Activated CD8-positive, alpha-beta T cell treated with anti-CD3 and anti-CD28 coated beads for 36 hours (primary cell): ENCODE measurements around the gene SUCLG2. TPM values are rescaled to one million over a fixed set of nuclear protein-coding genes. Genes with fewer than 3 reads are reported as not detected.

Experiments used
- ATAC-seq: fragments of 200-7000 bp; cut with Tn5 transposase; one replicate; pipeline ENCODE4 v1.10.0; 2021; ENCODE audit warnings: mild to moderate bottlenecking, moderate library complexity
- CTCF ChIA-PET: fragments of 350-600 bp; sonication (Branson Sonifier 250); formaldehyde crosslinking; loops from one replicate; lab custom pipeline; 2021; ENCODE audit warnings: antibody characterized with exemption; lab: Charles Lee
- POLR2A ChIA-PET: fragments of 350-600 bp; sonication (Branson Sonifier 250); formaldehyde crosslinking; loops from one replicate; lab custom pipeline; 2021; ENCODE audit warnings: antibody characterized with exemption; lab: Charles Lee
- DNase-seq: peaks from one replicate; pipeline ENCODE4 v3.0.0-alpha.2; 2020
- H3K27ac Mint-ChIP-seq: one replicate; pipeline ENCODE4 v1.8.0; 2021; ENCODE audit warnings: mild to moderate bottlenecking, mixed read lengths
- H3K27me3 Mint-ChIP-seq: one replicate; pipeline ENCODE4 v1.8.0; 2021; ENCODE audit warnings: mixed read lengths
- H3K36me3 Mint-ChIP-seq: one replicate; pipeline ENCODE4 v1.8.0; 2021; ENCODE audit warnings: low read depth, mixed read lengths
- H3K4me1 Mint-ChIP-seq: one replicate; pipeline ENCODE4 v1.8.0; 2021; ENCODE audit warnings: low read depth, mixed read lengths
- H3K4me3 Mint-ChIP-seq: one replicate; pipeline ENCODE4 v1.8.0; 2021; ENCODE audit warnings: mild to moderate bottlenecking, moderate library complexity, mixed read lengths
- H3K9me3 Mint-ChIP-seq: one replicate; pipeline ENCODE4 v1.8.0; 2021; ENCODE audit warnings: mixed read lengths
- intact Hi-C: fragments of 100-400 bp; cut with micrococcal nuclease; formaldehyde crosslinking; loops from one replicate; pipeline ENCODE4 v1.10.0; 2022
- total RNA-seq, 2 experiments: library from RNA; stranded (reverse); gene quantifications; one replicate each; pipeline ENCODE4 v1.2.3, GENCODE V29; 2021
- TF ChIP-seq, protein P1 (sequence below): fragments of 200-600 bp; IDR thresholded peaks from one replicate; pipeline ENCODE4 v1.8.0; 2022; ENCODE audit warnings: antibody characterized with exemption, mild to moderate bottlenecking

SUCLG2 gene
- total RNA-seq, 2 experiments from 2014 or later: 61.3 to 65.5 TPM

DNA sequence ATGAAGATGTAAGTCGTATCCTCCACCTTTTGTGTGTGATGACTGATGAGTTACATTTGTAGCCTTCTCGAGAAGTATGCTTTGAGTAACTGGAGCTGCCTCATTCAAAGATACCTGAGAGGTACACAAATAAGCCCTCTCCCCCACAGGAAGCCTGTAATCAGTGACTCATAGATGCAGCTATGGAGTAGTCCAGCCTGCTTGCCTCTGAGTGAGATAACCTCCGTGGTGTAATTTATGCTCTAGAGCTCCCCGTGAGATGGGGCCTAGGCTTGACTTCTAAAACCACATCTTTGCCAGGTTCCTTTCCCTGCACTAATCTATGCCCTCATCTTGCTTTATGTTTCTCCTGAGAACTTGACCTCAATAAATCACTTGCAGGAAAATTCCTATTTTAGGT lies 291.7 kb downstream of the SUCLG2 start:
- no peaks in the 10 kb centered on the region for H3K36me3 Mint-ChIP-seq
- CTCF ChIA-PET: interaction anchor here (0.8 to 1.5 kb wide), 5 partner anchors 11 to 427 kb away, joined by 3 to 6 read pairs (median 3); no protein-coding TSS in a partner anchor
- peaks cover 28% of the 10 kb centered on the region for H3K4me1 Mint-ChIP-seq
- H3K27ac Mint-ChIP-seq: no peak overlapping the region
- intact Hi-C loops: loop anchor here (5.0 kb wide), 1 partner anchor 250 kb away; no protein-coding TSS in a partner anchor
- DNase-seq (peak; percentile 43), ATAC-seq (peak; percentile 90)
- H3K27me3 Mint-ChIP-seq: no peaks in the 10 kb centered on the region
- TF ChIP-seq, protein P1, sequence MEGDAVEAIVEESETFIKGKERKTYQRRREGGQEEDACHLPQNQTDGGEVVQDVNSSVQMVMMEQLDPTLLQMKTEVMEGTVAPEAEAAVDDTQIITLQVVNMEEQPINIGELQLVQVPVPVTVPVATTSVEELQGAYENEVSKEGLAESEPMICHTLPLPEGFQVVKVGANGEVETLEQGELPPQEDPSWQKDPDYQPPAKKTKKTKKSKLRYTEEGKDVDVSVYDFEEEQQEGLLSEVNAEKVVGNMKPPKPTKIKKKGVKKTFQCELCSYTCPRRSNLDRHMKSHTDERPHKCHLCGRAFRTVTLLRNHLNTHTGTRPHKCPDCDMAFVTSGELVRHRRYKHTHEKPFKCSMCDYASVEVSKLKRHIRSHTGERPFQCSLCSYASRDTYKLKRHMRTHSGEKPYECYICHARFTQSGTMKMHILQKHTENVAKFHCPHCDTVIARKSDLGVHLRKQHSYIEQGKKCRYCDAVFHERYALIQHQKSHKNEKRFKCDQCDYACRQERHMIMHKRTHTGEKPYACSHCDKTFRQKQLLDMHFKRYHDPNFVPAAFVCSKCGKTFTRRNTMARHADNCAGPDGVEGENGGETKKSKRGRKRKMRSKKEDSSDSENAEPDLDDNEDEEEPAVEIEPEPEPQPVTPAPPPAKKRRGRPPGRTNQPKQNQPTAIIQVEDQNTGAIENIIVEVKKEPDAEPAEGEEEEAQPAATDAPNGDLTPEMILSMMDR: no peak
- H3K9me3 Mint-ChIP-seq: peaks cover 2% of the 10 kb centered on the region
- POLR2A ChIA-PET: interaction anchor here (1.4 kb wide), 1 partner anchor 12 kb away, joined by 3 read pairs; no protein-coding TSS in a partner anchor
- H3K4me3 Mint-ChIP-seq: no peak overlapping the region

DNA sequence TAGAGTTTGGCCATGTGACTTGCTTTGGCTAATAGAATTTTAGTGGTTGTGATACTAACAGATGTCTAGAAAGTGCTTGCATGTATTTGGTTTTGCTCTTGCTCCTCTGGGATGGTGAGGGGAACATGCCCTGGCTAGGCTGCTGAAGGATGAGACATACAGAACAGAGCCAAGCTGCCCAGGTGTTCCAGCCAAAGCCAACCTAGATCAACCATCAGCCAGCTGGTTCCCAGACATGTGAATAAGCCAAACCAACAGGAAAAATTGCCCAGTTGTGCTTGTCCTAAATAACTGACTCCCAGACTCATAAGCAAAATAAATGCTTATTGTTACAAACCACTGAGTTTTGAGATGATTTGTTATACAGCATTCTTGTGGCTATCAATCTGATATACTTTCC lies 292.6 kb downstream of the SUCLG2 start:
- TF ChIP-seq, protein P1: no peak
- ChIA-PET CTCF (interaction anchor here (1.0 to 1.5 kb wide), 2 partner anchors 12 to 428 kb away, joined by 3 to 6 read pairs; no protein-coding TSS in a partner anchor), POLR2A (no interaction called here)
- no peak for DNase-seq
- no peaks in the 10 kb centered on the region for H3K27me3 Mint-ChIP-seq
- peaks cover 28% of the 10 kb centered on the region for H3K4me1 Mint-ChIP-seq
- H3K9me3 Mint-ChIP-seq: peaks cover 2% of the 10 kb centered on the region
- peaks cover 2% of the 10 kb centered on the region for H3K36me3 Mint-ChIP-seq
- intact Hi-C loops: loop anchor here (5.0 kb wide), 1 partner anchor 249 kb away; no protein-coding TSS in a partner anchor
- no peak for ATAC-seq
- H3K27ac Mint-ChIP-seq: no peak overlapping the region
- H3K4me3 Mint-ChIP-seq: no peak overlapping the region

- no peaks in the 10 kb centered on the region for H3K27me3 Mint-ChIP-seq
- H3K4me3 Mint-ChIP-seq: no peak overlapping the region
- CTCF ChIA-PET: no interaction called here
- TF ChIP-seq, protein P1: no peak
- no peak overlapping the region for H3K27ac Mint-ChIP-seq
- peaks cover 2% of the 10 kb centered on the region for H3K9me3 Mint-ChIP-seq
- no peak for DNase-seq
- peak; percentile 60 for ATAC-seq
- intact Hi-C loops: loop anchor here (5.0 kb wide), 1 partner anchor 249 kb away; no protein-coding TSS in a partner anchor
- H3K4me1 Mint-ChIP-seq: peaks cover 28% of the 10 kb centered on the region
- POLR2A ChIA-PET: no interaction called here
- peaks cover 2% of the 10 kb centered on the region for H3K36me3 Mint-ChIP-seq
These were observed 293.1 kb downstream of the SUCLG2 start for GRCh38 chr3:67361323-67361722.

DNA sequence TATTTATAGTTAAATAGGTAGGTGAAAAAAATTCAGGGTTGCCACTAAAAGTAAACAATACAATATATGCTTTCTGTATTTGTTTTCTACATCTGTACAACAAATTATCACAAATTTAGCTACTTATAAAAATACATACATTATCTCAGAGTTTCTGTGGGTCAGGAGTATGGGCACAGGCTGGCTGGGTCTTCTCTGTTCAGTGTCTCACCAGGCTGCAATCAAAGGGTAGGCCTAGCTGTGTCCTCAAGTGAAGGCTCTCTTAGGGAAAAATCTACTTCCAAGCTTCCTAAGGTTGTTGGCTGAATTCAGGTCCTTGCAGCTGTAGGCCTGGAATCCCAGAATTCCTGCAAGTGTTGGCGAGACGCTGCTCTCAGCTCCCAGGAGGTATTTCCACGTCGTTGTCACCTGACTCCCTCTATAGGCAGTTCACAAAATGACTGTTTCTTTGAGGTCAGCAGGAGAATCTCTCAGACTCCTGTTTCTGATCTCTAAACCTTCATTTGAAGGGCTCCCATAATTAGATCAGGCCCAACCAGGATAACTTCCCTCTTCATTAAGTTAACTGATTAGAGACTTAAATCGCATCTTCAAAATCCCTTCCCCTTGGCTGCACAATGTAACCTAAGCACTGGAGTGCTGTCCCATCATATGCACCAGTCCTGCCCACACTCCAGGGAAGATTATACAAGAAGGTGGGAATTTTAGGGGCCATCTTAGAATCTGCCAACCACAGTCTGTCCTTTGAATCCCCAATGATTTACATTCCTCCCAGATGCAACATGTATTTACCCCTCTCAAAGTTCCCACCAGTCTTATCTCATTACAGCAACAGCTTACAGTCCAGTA lies 296.6 kb downstream of the SUCLG2 start:
- TF ChIP-seq, protein P1: peak; percentile 35
- intact Hi-C loops: no loop called here
- DNase-seq (no peak), ATAC-seq (no peak)
- peaks cover 18% of the 10 kb centered on the region for H3K4me1 Mint-ChIP-seq
- ChIA-PET POLR2A (no interaction called here), CTCF (interaction anchor here (0.7 to 1.2 kb wide), 6 partner anchors 10 to 432 kb away, joined by 3 to 5 read pairs (median 3); no protein-coding TSS in a partner anchor)
- H3K27ac Mint-ChIP-seq: no peak overlapping the region
- H3K36me3 Mint-ChIP-seq: peaks cover 2% of the 10 kb centered on the region
- H3K9me3 Mint-ChIP-seq: peaks cover 2% of the 10 kb centered on the region
- H3K27me3 Mint-ChIP-seq: no peaks in the 10 kb centered on the region
- no peak overlapping the region for H3K4me3 Mint-ChIP-seq
